ENCODE results near the gene GOLGA8B. TPM values are rescaled to one million over a fixed set of nuclear protein-coding genes. Genes with fewer than 3 reads are reported as not detected.

Gene GOLGA8B
- total RNA-seq, 4 donors from 2014 or later: 3.4 to 105 (median 33.7) TPM

DNA sequence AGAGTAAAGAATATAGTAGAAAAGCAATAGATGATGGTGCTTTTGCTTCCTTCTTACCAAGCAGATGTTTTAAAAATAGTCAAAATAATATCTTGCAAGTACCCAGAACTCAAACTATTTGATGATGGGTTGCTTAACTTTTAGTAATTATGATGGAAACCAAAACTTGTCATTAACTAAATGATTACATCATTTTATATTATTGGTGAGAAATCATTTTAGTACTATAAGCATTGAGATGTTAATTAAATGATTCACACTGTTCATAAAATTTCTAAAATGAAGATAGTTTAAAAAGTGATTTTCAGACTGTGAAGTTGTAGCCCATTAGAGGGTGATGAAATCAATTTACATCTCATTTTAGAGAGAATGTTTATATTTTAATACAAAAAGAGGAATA is 24.4 kb upstream of the GOLGA8B start:
- peaks cover 0 to 20% (median 0%) of the 10 kb centered on the region in 4 donors for H3K27me3 ChIP-seq
- intact Hi-C loops (cut with DNase I): no loop called here
- H3K27ac ChIP-seq: no peak overlapping the region
- no peaks in the 10 kb centered on the region for H3K4me1 ChIP-seq
- H3K9me3 ChIP-seq: no peaks in the 10 kb centered on the region
- no peak for TF ChIP-seq CTCF (IDR thresholded peaks at IDR 0.05)
- TF ChIP-seq POLR2A (IDR thresholded peaks at IDR 0.05): no peak
- no peaks in the 10 kb centered on the region for H3K36me3 ChIP-seq
- DNase-seq: no peak
- H3K4me3 ChIP-seq: no peak overlapping the region

DNA sequence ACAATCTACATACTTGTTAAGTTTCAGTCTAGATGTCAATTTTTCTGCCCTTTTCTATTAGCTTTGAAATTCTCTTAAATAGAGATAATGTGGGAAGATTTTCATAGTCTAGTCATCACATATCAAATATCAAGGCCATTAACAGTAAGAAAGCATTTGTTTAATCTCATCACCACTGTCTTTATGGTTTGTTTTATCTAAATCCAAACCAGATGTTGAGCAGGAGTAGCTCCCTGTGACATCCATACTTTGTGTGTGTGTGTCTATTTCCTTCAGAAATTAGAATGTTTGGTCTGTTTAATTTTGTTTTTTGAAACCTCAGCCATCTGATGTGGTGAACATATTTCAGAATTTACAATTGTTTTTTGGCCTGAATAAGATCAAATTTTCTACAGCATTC is 23.1 kb upstream of the GOLGA8B start:
- no peak overlapping the region for H3K27ac ChIP-seq
- TF ChIP-seq CTCF (IDR thresholded peaks at IDR 0.05) (no peak), POLR2A (IDR thresholded peaks at IDR 0.05) (no peak)
- no peak for DNase-seq
- no peaks in the 10 kb centered on the region for H3K9me3 ChIP-seq
- intact Hi-C loops (cut with DNase I): no loop called here
- no peak overlapping the region for H3K4me3 ChIP-seq
- H3K27me3 ChIP-seq: peaks cover 0 to 26% (median 0%) of the 10 kb centered on the region in 4 donors
- no peaks in the 10 kb centered on the region for H3K36me3 ChIP-seq
- no peaks in the 10 kb centered on the region for H3K4me1 ChIP-seq

DNA sequence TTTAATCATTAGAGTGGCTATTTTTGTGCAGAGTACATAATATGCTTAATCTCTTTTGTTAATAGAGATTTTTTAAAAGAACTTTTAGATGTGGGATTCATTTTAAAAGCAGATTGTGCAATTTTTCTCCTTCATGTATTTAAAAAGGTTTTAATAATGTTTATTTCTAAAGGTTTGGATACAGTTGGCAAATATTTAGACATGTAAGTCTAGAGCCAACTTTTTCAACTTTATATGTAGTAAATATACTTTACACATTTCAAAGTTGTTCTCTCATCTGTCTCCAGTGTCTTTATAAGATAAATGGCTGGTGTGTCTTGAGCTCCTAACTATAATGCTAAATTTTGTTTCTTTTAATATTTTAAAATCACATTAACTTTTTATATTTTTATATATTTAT is 22.7 kb upstream of the GOLGA8B start:
- no peaks in the 10 kb centered on the region for H3K36me3 ChIP-seq
- intact Hi-C loops (cut with DNase I): no loop called here
- peaks cover 0 to 26% (median 0%) of the 10 kb centered on the region in 4 donors for H3K27me3 ChIP-seq
- H3K9me3 ChIP-seq: no peaks in the 10 kb centered on the region
- H3K4me1 ChIP-seq: no peaks in the 10 kb centered on the region
- TF ChIP-seq POLR2A (IDR thresholded peaks at IDR 0.05) (no peak), CTCF (IDR thresholded peaks at IDR 0.05) (no peak)
- H3K27ac ChIP-seq: no peak overlapping the region
- no peak overlapping the region for H3K4me3 ChIP-seq
- no peak for DNase-seq

DNA sequence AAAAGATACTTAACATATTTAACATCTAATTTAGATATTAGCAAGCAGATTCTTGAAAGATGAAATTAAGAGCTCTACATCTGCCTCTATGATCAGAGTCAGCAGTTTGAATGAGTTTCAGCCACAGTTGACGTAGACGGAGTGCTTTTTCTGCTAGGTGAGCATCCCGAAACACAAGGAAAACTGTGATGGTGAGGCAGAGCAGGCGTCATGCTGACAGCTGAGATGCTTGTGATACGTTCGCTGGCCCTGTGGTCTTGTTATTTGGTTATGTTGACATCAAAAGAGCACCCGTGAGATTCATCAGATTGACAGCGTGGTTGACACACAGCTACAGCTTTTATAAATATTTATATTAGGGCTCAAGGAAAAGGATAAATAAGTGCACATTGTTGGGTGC is 19.6 kb upstream of the GOLGA8B start:
- Histone ChIP-seq H3K27ac (no peak overlapping the region), H3K36me3 (no peaks in the 10 kb centered on the region), H3K27me3 (peaks cover 0 to 19% (median 0%) of the 10 kb centered on the region in 4 donors), H3K4me1 (no peaks in the 10 kb centered on the region), H3K4me3 (no peak overlapping the region), H3K9me3 (no peaks in the 10 kb centered on the region)
- WGBS, 2 donors: 47 to 49% methylated on average over 8 of the region's 8 CpGs
- DNase-seq: no peak
- no peak for TF ChIP-seq CTCF (IDR thresholded peaks at IDR 0.05)
- TF ChIP-seq POLR2A (IDR thresholded peaks at IDR 0.05): no peak
- intact Hi-C loops (cut with DNase I): no loop called here

- Histone ChIP-seq H3K9me3 (no peaks in the 10 kb centered on the region), H3K36me3 (no peaks in the 10 kb centered on the region), H3K4me1 (no peaks in the 10 kb centered on the region), H3K4me3 (no peak overlapping the region), H3K27me3 (peaks cover 0 to 19% (median 0%) of the 10 kb centered on the region in 4 donors), H3K27ac (no peak overlapping the region)
- intact Hi-C loops (cut with DNase I): no loop called here
- TF ChIP-seq CTCF (IDR thresholded peaks at IDR 0.05): no peak
- TF ChIP-seq POLR2A (IDR thresholded peaks at IDR 0.05): no peak
- DNase-seq: no peak
Observed at GRCh38 chr15:34600923-34601322, 17.5 kb upstream of the GOLGA8B start.
